GM23248 (cell line): ENCODE measurements around the gene LRRC53. TPM values are rescaled to one million over a fixed set of nuclear protein-coding genes. Genes with fewer than 3 reads are reported as not detected.

Experiments used
- DNase-seq: peaks from one replicate; pipeline ENCODE4 v3.0.0-alpha.2; 2015
- H2AFZ ChIP-seq: fragments of 200-600 bp; sonication (generic); 2 replicates; pipeline ENCODE4 v1.6.1; 2016; ENCODE audit warnings: antibody characterized with exemption
- H3F3A ChIP-seq: fragments of 200-600 bp; sonication (generic); 2 replicates; pipeline ENCODE4 v1.6.1; 2016; ENCODE audit warnings: mild to moderate bottlenecking, antibody characterized with exemption, mixed run types; ENCODE audit not compliant: insufficient read depth
- H3K27ac ChIP-seq: fragments of 200-600 bp; sonication (generic); 2 replicates; pipeline ENCODE4 v1.5.1; 2016; ENCODE audit warnings: mild to moderate bottlenecking
- H3K27me3 ChIP-seq: fragments of 200-600 bp; sonication (generic); replicated peaks from 2 replicates; pipeline ENCODE4 v1.6.1; 2016; ENCODE audit warnings: mild to moderate bottlenecking; ENCODE audit not compliant: insufficient read depth
- H3K36me3 ChIP-seq: fragments of 200-600 bp; sonication (generic); 2 replicates; pipeline ENCODE4 v1.6.1; 2016; ENCODE audit warnings: low read depth, mild to moderate bottlenecking
- H3K4me1 ChIP-seq: fragments of 200-600 bp; sonication (generic); 2 replicates; pipeline ENCODE4 v1.6.1; 2016; ENCODE audit warnings: mild to moderate bottlenecking; ENCODE audit not compliant: insufficient read depth
- H3K4me2 ChIP-seq: fragments of 200-600 bp; sonication (generic); one replicate; pipeline ENCODE4 v1.6.1; 2016; ENCODE audit warnings: mild to moderate bottlenecking; ENCODE audit not compliant: unreplicated experiment
- H3K4me3 ChIP-seq: fragments of 200-600 bp; sonication (generic); 2 replicates; pipeline ENCODE4 v1.5.1; 2016; ENCODE audit warnings: mild to moderate bottlenecking
- H3K79me2 ChIP-seq: fragments of 200-600 bp; sonication (generic); 2 replicates; pipeline ENCODE4 v1.6.1; 2016; ENCODE audit warnings: mild to moderate bottlenecking; ENCODE audit not compliant: insufficient read depth
- H3K9ac ChIP-seq: fragments of 200-600 bp; sonication (generic); 2 replicates; pipeline ENCODE4 v1.6.1; 2016; ENCODE audit warnings: mild to moderate bottlenecking
- H3K9me2 ChIP-seq: fragments of 200-600 bp; sonication (generic); 2 replicates; pipeline ENCODE4 v1.6.1; 2016; ENCODE audit warnings: mixed run types, mild to moderate bottlenecking, moderate library complexity; ENCODE audit not compliant: insufficient read depth
- H3K9me3 ChIP-seq: fragments of 200-600 bp; sonication (generic); one replicate; pipeline ENCODE4 v1.6.1; 2017; ENCODE audit warnings: low read depth
- H4K20me1 ChIP-seq: fragments of 200-600 bp; sonication (generic); 2 replicates; pipeline ENCODE4 v1.6.0; 2016; ENCODE audit not compliant: insufficient read depth
- EZH2 ChIP-seq: fragments of 200-600 bp; sonication (generic); IDR thresholded peaks from 2 replicates; pipeline ENCODE4 v1.6.1; 2018; ENCODE audit warnings: antibody characterized with exemption, mild to moderate bottlenecking; ENCODE audit not compliant: insufficient read depth, poor library complexity, severe bottlenecking
- EZH2phosphoT487 ChIP-seq: fragments of 200-600 bp; sonication (generic); IDR thresholded peaks from 2 replicates; pipeline ENCODE4 v1.6.1; 2018; ENCODE audit warnings: antibody characterized with exemption, moderate library complexity, mild to moderate bottlenecking, low read depth; ENCODE audit not compliant: insufficient read depth
- WGBS, 2 experiments: methylation state at CpG; one replicate each; pipeline ENCODE4 v1.1.6; 2015 to 2017; ENCODE audit warnings: low lambda C conversion rate in 2 of 2, low coverage in 1 of 2; ENCODE audit errors: missing lambda C conversion rate in 2 of 2; 5-methylcytosine and 5-hydroxymethylcytosine counted together
- in situ Hi-C: fragments of 300-500 bp; cut with MboI; formaldehyde crosslinking; loops from 2 replicates; pipeline ENCODE4 v1.15.0; 2020
- polyA plus RNA-seq: library from polyadenylated mRNA; unstranded; fragments of >200 nt; fragmentation: Nextera tagmentation; extraction: Ambion mirVana; gene quantifications from 2 replicates; pipeline ENCODE4 v1.2.1, GENCODE V29; 2016
- total RNA-seq: library from RNA; depleted of rRNA; stranded (reverse); fragments of >200 nt; shearing (Covaris generic); gene quantifications from 2 replicates; pipeline ENCODE4 v1.2.3, GENCODE V29; 2014

Gene LRRC53
- total and polyA plus RNA-seq, 2 experiments from 2014 or later, result not detected

- WGBS, 2 experiments, result 25% methylated on average over 2 of the region's 2 CpGs
- in situ Hi-C loops, result no loop called here
Observed at GRCh38 chr1:74502858-74503257, 9.6 kb downstream of the LRRC53 start.

GRCh38 chr1:74502432-74502831, 10.0 kb downstream of the LRRC53 start:
- Histone ChIP-seq H2AFZ (no peak overlapping the region), H3K79me2 (no peaks in the 10 kb centered on the region), H3K9ac (no peak overlapping the region), H3K9me2 (no peaks in the 10 kb centered on the region), H3K4me3 (no peak overlapping the region), H3K27ac (no peak overlapping the region), H3F3A (no peaks in the 10 kb centered on the region), H3K27me3 (no peaks in the 10 kb centered on the region), H3K4me2 (no peak overlapping the region), H3K9me3 (no peaks in the 10 kb centered on the region), H3K36me3 (no peaks in the 10 kb centered on the region), H3K4me1 (no peaks in the 10 kb centered on the region), H4K20me1 (no peaks in the 10 kb centered on the region)
- peak; percentile 59 for DNase-seq
- 10 to 13% methylated on average over 4 of the region's 4 CpGs for WGBS, 2 experiments
- TF ChIP-seq EZH2, result no peak
- in situ Hi-C loops, result no loop called here

More at GRCh38 chr1:74502858-74503257, 9.6 kb downstream of the LRRC53 start:
- no peaks in the 10 kb centered on the region for H3K36me3 ChIP-seq
- no peaks in the 10 kb centered on the region for H3K27me3 ChIP-seq
- H4K20me1 ChIP-seq, result no peaks in the 10 kb centered on the region
- no peak overlapping the region for H3K27ac ChIP-seq
- no peak for DNase-seq
- H3K79me2 ChIP-seq, result no peaks in the 10 kb centered on the region
- H3K9me3 ChIP-seq, result no peaks in the 10 kb centered on the region
- TF ChIP-seq EZH2phosphoT487 (no peak), EZH2 (no peak)
- H3F3A ChIP-seq, result no peaks in the 10 kb centered on the region
- no peak overlapping the region for H2AFZ ChIP-seq
- H3K9me2 ChIP-seq, result no peaks in the 10 kb centered on the region
- no peak overlapping the region for H3K4me3 ChIP-seq
- no peak overlapping the region for H3K4me2 ChIP-seq
- H3K9ac ChIP-seq, result no peak overlapping the region
- H3K4me1 ChIP-seq, result no peaks in the 10 kb centered on the region

GRCh38 chr1:74498901-74499300, 13.5 kb downstream of the LRRC53 start:
- no peaks in the 10 kb centered on the region for H3F3A ChIP-seq
- 64% methylated on average over 3 of the region's 3 CpGs for WGBS, 2 experiments
- no peaks in the 10 kb centered on the region for H4K20me1 ChIP-seq
- no peaks in the 10 kb centered on the region for H3K36me3 ChIP-seq
- no peak overlapping the region for H3K4me2 ChIP-seq
- no peaks in the 10 kb centered on the region for H3K27me3 ChIP-seq
- no peaks in the 10 kb centered on the region for H3K9me2 ChIP-seq
- in situ Hi-C loops, result no loop called here
- H3K9me3 ChIP-seq, result no peaks in the 10 kb centered on the region
- H3K4me1 ChIP-seq, result no peaks in the 10 kb centered on the region
- H3K79me2 ChIP-seq, result no peaks in the 10 kb centered on the region
- no peak overlapping the region for H3K9ac ChIP-seq
- TF ChIP-seq EZH2phosphoT487 (no peak), EZH2 (no peak)
- no peak overlapping the region for H3K27ac ChIP-seq
- no peak for DNase-seq
- no peak overlapping the region for H3K4me3 ChIP-seq
- H2AFZ ChIP-seq, result no peak overlapping the region

DNA sequence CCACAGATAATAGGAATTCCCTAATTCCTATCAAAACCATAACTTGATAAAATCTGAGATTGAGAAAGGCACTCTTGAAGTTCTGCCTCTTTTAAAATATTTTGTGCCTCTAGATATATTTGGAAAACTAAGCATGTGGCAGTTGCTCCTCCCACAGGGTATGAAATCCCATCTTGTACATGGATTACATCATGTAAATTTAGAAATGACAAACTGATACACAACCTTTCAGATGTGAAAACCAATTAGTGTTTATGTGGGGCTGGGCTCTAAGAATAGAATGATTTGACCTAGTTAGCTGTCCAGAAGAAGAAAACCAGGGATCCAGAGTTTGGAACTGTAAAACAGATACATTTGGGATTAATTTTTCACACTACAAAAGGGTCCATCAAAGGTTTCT, 15.7 kb downstream of the LRRC53 start:
- H3K4me2 ChIP-seq, result no peak overlapping the region
- no peaks in the 10 kb centered on the region for H3K9me2 ChIP-seq
- H3K4me3 ChIP-seq, result no peak overlapping the region
- no peak overlapping the region for H3K27ac ChIP-seq
- DNase-seq, result no peak
- in situ Hi-C loops, result no loop called here
- no peaks in the 10 kb centered on the region for H3F3A ChIP-seq
- H4K20me1 ChIP-seq, result no peaks in the 10 kb centered on the region
- H3K9ac ChIP-seq, result no peak overlapping the region
- H3K27me3 ChIP-seq, result no peaks in the 10 kb centered on the region
- no peak overlapping the region for H2AFZ ChIP-seq
- TF ChIP-seq EZH2 (no peak), EZH2phosphoT487 (no peak)
- no peaks in the 10 kb centered on the region for H3K4me1 ChIP-seq
- H3K79me2 ChIP-seq, result no peaks in the 10 kb centered on the region
- no peaks in the 10 kb centered on the region for H3K9me3 ChIP-seq
- H3K36me3 ChIP-seq, result no peaks in the 10 kb centered on the region

GRCh38 chr1:74486036-74486435, 26.4 kb downstream of the LRRC53 start:
- Histone ChIP-seq H3K9me3 (no peaks in the 10 kb centered on the region), H3K4me2 (no peak overlapping the region), H2AFZ (no peak overlapping the region), H3K27me3 (no peaks in the 10 kb centered on the region), H3K79me2 (no peaks in the 10 kb centered on the region), H4K20me1 (no peaks in the 10 kb centered on the region), H3K4me3 (no peak overlapping the region), H3F3A (no peaks in the 10 kb centered on the region), H3K36me3 (no peaks in the 10 kb centered on the region), H3K9me2 (no peaks in the 10 kb centered on the region), H3K27ac (no peak overlapping the region), H3K9ac (no peak overlapping the region), H3K4me1 (no peaks in the 10 kb centered on the region)
- no peak for DNase-seq
- WGBS, 2 experiments, result 17 to 18% methylated on average over 1 of the region's 1 CpG
- TF ChIP-seq EZH2phosphoT487 (no peak), EZH2 (no peak)
- in situ Hi-C loops, result no loop called here
